Measurements from ENCODE around the gene PRDM8.

DNA sequence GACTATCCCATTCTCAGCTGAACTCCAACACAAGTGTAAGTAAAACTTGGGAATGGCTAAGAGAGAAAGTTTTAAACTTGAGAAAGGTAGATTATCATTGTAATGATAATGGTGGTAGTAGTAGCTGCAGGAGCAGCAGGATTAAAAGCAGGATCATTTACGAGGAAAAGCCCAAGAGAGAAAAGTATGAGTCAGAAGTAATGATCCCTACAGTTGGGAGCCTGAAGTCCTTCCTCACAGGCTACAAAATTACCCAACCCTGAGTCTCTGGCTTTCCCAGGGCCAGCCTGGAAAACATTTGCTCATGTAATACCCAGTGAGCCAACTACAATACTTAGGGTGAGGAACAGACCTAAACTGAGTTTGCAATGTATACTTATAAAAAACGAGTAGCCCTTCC lies 4.4 kb upstream of the PRDM8 start:
- TF ChIP-seq, protein P1, sequence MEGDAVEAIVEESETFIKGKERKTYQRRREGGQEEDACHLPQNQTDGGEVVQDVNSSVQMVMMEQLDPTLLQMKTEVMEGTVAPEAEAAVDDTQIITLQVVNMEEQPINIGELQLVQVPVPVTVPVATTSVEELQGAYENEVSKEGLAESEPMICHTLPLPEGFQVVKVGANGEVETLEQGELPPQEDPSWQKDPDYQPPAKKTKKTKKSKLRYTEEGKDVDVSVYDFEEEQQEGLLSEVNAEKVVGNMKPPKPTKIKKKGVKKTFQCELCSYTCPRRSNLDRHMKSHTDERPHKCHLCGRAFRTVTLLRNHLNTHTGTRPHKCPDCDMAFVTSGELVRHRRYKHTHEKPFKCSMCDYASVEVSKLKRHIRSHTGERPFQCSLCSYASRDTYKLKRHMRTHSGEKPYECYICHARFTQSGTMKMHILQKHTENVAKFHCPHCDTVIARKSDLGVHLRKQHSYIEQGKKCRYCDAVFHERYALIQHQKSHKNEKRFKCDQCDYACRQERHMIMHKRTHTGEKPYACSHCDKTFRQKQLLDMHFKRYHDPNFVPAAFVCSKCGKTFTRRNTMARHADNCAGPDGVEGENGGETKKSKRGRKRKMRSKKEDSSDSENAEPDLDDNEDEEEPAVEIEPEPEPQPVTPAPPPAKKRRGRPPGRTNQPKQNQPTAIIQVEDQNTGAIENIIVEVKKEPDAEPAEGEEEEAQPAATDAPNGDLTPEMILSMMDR (IDR thresholded peaks at IDR 0.05) = no peak
- no peak for TF ChIP-seq POLR2A (IDR thresholded peaks at IDR 0.05)

Data from tibial nerve (tissue), 3 donors.